GM12878 (cell line): ENCODE results near the gene ARHGAP19. TPM values are rescaled to one million over a fixed set of nuclear protein-coding genes. Genes with fewer than 3 reads are reported as not detected.

ENCODE experiments used
- ATAC-seq: fragments of 200-7000 bp; cut with Tn5 transposase; 3 replicates; pipeline ENCODE4 v1.9.1; 2020; ENCODE audit warnings: mild to moderate bottlenecking, moderate library complexity
- BruUV-seq: library from RNA; stranded (reverse); fragments of 400-500 nt; replicated peaks from 2 replicates; lab custom pipeline; 2021; lab: Mats Ljungman, UMichigan
- CTCF ChIA-PET: fragments of 300-600 bp; sonication (Branson Sonifier 250); formaldehyde crosslinking; extraction: SDS; loops from one replicate; lab custom pipeline; 2021; ENCODE audit warnings: inconsistent platforms; lab: Yijun Ruan, JAX
- POLR2A ChIA-PET: fragments of 350-600 bp; formaldehyde crosslinking; extraction: SDS; loops from one replicate; lab custom pipeline; 2021; ENCODE audit warnings: inconsistent platforms; lab: Charles Lee
- RAD21 ChIA-PET: fragments of 300-600 bp; sonication (Branson Sonifier 250); formaldehyde crosslinking; loops from one replicate; lab custom pipeline; 2023; ENCODE audit warnings: antibody characterized with exemption; ENCODE audit not compliant: unreplicated experiment; lab: Charles Lee
- SMC1A ChIA-PET: fragments of 300-600 bp; sonication (Branson Sonifier 250); formaldehyde crosslinking; loops from one replicate; lab custom pipeline; 2023; ENCODE audit not compliant: unreplicated experiment, uncharacterized antibody; lab: Charles Lee
- DNase-seq: peaks from one replicate; pipeline ENCODE4 v3.0.0-alpha.2; 2011; ENCODE audit warnings: low read depth, low spot score
- FAIRE-seq: peaks from 3 replicates; lab custom pipeline; 2011; peaks lifted over from hg19 to GRCh38; lab: Jason Lieb, UNC
- H2AFZ ChIP-seq: 2 replicates; pipeline ENCODE4 v1.6.0; 2011; ENCODE audit warnings: low read depth, low read length, control low read depth; ENCODE audit not compliant: control insufficient read depth
- H3K27ac ChIP-seq: 2 replicates; pipeline ENCODE4 v1.5.1; 2011; ENCODE audit warnings: control low read depth; ENCODE audit not compliant: control insufficient read depth, insufficient read depth
- H3K27me3 ChIP-seq, 2 experiments: replicated peaks in 1 of 2; 2 replicates each; pipeline versions ENCODE4 v1.6.0 to v1.6.1; 2011; ENCODE audit warnings: low read length in 1 of 2; ENCODE audit not compliant: control insufficient read depth in 2 of 2, insufficient read depth in 2 of 2
- H3K36me3 ChIP-seq, 2 experiments: 2 replicates each; pipeline ENCODE4 v1.5.1; 2011; ENCODE audit warnings: low read length in 1 of 2; ENCODE audit not compliant: control insufficient read depth in 2 of 2, insufficient read depth in 2 of 2
- H3K4me1 ChIP-seq: 2 replicates; pipeline ENCODE4 v1.6.1; 2011; ENCODE audit warnings: mild to moderate bottlenecking, low read length, moderate library complexity, mixed read lengths; ENCODE audit not compliant: control insufficient read depth, insufficient read depth
- H3K4me2 ChIP-seq: 2 replicates; pipeline ENCODE4 v1.6.0; 2011; ENCODE audit warnings: control low read depth; ENCODE audit not compliant: control insufficient read depth, insufficient read depth
- H3K4me3 ChIP-seq: fragments of 200-600 bp; sonication (generic); 2 replicates; pipeline ENCODE4 v1.5.1; 2016
- H3K79me2 ChIP-seq: 2 replicates; pipeline ENCODE4 v1.6.0; 2011; ENCODE audit warnings: low read length; ENCODE audit not compliant: control insufficient read depth, insufficient read depth
- H3K9ac ChIP-seq: 2 replicates; pipeline ENCODE4 v1.8.0; 2011; ENCODE audit warnings: low read length, control low read depth, mixed read lengths; ENCODE audit not compliant: control insufficient read depth, insufficient read depth
- H3K9me3 ChIP-seq: replicated peaks from 3 replicates; pipeline ENCODE4 v1.5.1; 2011; ENCODE audit warnings: mild to moderate bottlenecking, low read length; ENCODE audit not compliant: control insufficient read depth, insufficient read depth
- H4K20me1 ChIP-seq: 2 replicates; pipeline ENCODE4 v1.6.0; 2011; ENCODE audit not compliant: control insufficient read depth, insufficient read depth
- ESRRA ChIP-seq: IDR thresholded peaks from 2 replicates; pipeline ENCODE4 v1.6.1; 2012; ENCODE audit warnings: mild to moderate bottlenecking, low read length, improper control_type of control experiment
- JUND ChIP-seq: IDR thresholded peaks from 2 replicates; pipeline ENCODE4 v1.6.1; 2012; ENCODE audit warnings: low read depth, mild to moderate bottlenecking, low read length, improper control_type of control experiment, moderate library complexity
- MEF2A ChIP-seq: IDR thresholded peaks from 2 replicates; pipeline ENCODE4 v1.6.1; 2011; ENCODE audit warnings: low read depth, mild to moderate bottlenecking, low read length, moderate library complexity; ENCODE audit not compliant: insufficient read depth
- MXI1 ChIP-seq: fragments of 150-350 bp; IDR thresholded peaks from 2 replicates; pipeline ENCODE4 v1.6.1; 2011; ENCODE audit warnings: low read depth, mild to moderate bottlenecking, inconsistent platforms, low read length, improper control_type of control experiment
- NFXL1 ChIP-seq: fragments of 450-650 bp; IDR thresholded peaks from 2 replicates; pipeline ENCODE4 v1.6.1; 2017; ENCODE audit warnings: antibody characterized with exemption, mild to moderate bottlenecking, borderline replicate concordance
- NFYB ChIP-seq: IDR thresholded peaks from 2 replicates; pipeline ENCODE4 v1.6.1; 2011; ENCODE audit warnings: low read depth, mild to moderate bottlenecking, low read length, improper control_type of control experiment, moderate library complexity; ENCODE audit not compliant: insufficient read depth
- RB1 ChIP-seq: fragments of 450-650 bp; formaldehyde crosslinking; IDR thresholded peaks from 2 replicates; pipeline ENCODE4 v1.6.1; 2017; ENCODE audit warnings: mild to moderate bottlenecking, borderline replicate concordance
- RELA ChIP-seq: fragments of 450-650 bp; IDR thresholded peaks from 2 replicates; pipeline ENCODE4 v1.8.0; 2014; ENCODE audit warnings: borderline replicate concordance; ENCODE audit not compliant: partially characterized antibody
- ZNF622 ChIP-seq: fragments of 450-650 bp; IDR thresholded peaks from 2 replicates; pipeline ENCODE4 v1.6.1; 2017; ENCODE audit warnings: mild to moderate bottlenecking, inconsistent platforms
- WGBS: methylation state at CpG from one replicate; pipeline ENCODE4 v1.1.6; 2016; ENCODE audit warnings: low lambda C conversion rate; ENCODE audit not compliant: insufficient replicate concordance, insufficient coverage; ENCODE audit errors: missing lambda C conversion rate; 5-methylcytosine and 5-hydroxymethylcytosine counted together
- in situ Hi-C: fragments of 300-500 bp; cut with MboI; formaldehyde crosslinking; loops from 9 replicates; pipeline ENCODE4 v1.14.3; 2018; ENCODE audit warnings: mixed read lengths
- intact Hi-C: fragments of 100-400 bp; cut with micrococcal nuclease; formaldehyde crosslinking; loops from one replicate; pipeline ENCODE4 v1.14.2; 2022; ENCODE audit not compliant: unreplicated experiment
- polyA plus RNA-seq, 11 experiments: library from polyadenylated mRNA; depleted of rRNA in 4 of 11; unstranded in 6 of 11; stranded (reverse) in 5 of 11; fragments of >200 nt; fragmentation: Nextera tagmentation in 4 of 11; fragmentation: Illumina TruSeq in 1 of 11; extraction: Ambion mirVana in 4 of 11; extraction: Trizol in 1 of 11; gene quantifications; 1 replicate in 1 of 11; 2 replicates in 10 of 11; pipeline versions ENCODE4 v1.2.1 to v1.2.3, GENCODE V29; 2011 to 2016; ENCODE audit warnings: inconsistent platforms in 2 of 11, missing spikeins in 2 of 11, low read depth in 1 of 11
- total RNA-seq, 4 experiments: library from RNA; depleted of rRNA in 3 of 4; stranded (reverse); fragments of >200 nt in 3 of 4; fragmentation: Illumina TruSeq in 1 of 4; extraction: Trizol in 1 of 4; gene quantifications; 2 replicates each; pipeline versions ENCODE4 v1.2.1 to v1.2.3, GENCODE V29; 2013 to 2021
- TF ChIP-seq, protein P1 (sequence below): IDR thresholded peaks from 2 replicates; pipeline ENCODE4 v1.6.1; 2012; ENCODE audit warnings: mild to moderate bottlenecking, low read depth, low read length
- TF ChIP-seq, protein P2 (sequence below): IDR thresholded peaks from 2 replicates; pipeline ENCODE4 v1.6.1; 2011; ENCODE audit warnings: low read depth, mild to moderate bottlenecking, low read length, moderate library complexity, borderline replicate concordance; ENCODE audit errors: extremely low read depth
- TF ChIP-seq, protein P3 (sequence below): fragments of 450-650 bp; formaldehyde crosslinking; IDR thresholded peaks from 2 replicates; pipeline ENCODE4 v1.5.0; 2022; ENCODE audit warnings: mild to moderate bottlenecking, missing genetic modification characterization

Gene ARHGAP19
- total and polyA plus RNA-seq, 10 of the 15 experiments (the other 5 are each of a cell fraction or from before 2014, with no cell fraction given) = 13.3 to 40.7 (median 22.6) TPM

DNA sequence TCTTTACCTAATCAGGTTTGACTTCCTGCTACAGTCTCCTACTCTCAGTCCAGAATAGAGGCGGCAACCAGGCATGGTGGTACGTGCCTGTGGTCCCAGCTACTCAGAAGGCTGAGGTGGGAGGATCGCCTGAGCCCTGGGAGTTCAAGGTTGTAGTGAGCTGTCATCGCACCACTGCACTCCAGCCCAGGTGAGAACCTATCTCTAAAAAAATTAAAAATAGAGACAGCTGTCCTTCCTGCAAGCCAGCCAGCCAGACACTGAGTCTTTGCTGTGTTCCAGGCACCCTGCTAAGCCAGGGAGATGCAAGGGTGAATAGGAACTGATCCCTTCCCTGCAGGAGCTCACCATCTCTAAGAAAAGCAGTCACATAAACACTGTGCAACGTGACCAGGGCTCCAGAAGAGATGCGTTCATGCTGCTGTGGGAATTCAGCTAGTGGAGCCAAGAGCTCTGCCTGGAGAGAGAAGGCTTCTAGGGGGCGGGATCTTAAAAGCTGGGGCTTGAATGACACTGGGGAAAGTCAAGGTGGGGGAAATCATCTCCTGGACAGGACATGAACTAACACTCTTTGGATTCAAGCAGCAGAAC lies 84.6 kb downstream of the ARHGAP19 start (continued):
- TF ChIP-seq, protein P1, sequence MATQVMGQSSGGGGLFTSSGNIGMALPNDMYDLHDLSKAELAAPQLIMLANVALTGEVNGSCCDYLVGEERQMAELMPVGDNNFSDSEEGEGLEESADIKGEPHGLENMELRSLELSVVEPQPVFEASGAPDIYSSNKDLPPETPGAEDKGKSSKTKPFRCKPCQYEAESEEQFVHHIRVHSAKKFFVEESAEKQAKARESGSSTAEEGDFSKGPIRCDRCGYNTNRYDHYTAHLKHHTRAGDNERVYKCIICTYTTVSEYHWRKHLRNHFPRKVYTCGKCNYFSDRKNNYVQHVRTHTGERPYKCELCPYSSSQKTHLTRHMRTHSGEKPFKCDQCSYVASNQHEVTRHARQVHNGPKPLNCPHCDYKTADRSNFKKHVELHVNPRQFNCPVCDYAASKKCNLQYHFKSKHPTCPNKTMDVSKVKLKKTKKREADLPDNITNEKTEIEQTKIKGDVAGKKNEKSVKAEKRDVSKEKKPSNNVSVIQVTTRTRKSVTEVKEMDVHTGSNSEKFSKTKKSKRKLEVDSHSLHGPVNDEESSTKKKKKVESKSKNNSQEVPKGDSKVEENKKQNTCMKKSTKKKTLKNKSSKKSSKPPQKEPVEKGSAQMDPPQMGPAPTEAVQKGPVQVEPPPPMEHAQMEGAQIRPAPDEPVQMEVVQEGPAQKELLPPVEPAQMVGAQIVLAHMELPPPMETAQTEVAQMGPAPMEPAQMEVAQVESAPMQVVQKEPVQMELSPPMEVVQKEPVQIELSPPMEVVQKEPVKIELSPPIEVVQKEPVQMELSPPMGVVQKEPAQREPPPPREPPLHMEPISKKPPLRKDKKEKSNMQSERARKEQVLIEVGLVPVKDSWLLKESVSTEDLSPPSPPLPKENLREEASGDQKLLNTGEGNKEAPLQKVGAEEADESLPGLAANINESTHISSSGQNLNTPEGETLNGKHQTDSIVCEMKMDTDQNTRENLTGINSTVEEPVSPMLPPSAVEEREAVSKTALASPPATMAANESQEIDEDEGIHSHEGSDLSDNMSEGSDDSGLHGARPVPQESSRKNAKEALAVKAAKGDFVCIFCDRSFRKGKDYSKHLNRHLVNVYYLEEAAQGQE = no peak

DNA sequence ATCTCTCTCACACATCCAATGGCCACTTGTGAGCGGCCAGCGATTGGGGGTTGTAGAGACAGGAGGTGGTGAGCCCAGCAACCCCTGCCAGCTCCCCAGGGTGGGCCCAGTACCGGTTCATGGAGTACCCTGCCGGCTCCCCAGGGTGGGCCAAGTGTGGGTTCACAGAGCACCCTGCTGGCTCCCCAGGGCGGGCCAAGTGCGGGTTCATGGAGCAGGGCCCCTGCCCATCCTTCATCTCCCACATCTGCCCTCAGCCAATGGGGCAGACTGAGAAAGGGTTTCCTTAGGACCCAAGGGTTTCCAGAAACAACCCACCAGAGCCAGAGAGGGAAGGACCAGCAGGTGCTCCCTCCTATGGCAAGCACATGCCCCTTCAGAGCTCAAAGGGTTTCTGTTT lies 85.3 kb downstream of the ARHGAP19 start:
- in situ Hi-C loops = loop anchor here (5.0 kb wide), 1 partner anchor 135 kb away; no protein-coding TSS in a partner anchor
- SMC1A ChIA-PET = interaction anchor here (1.0 to 7.3 kb wide), 5 partner anchors 9 to 135 kb away, joined by 3 to 112 read pairs (median 3); no protein-coding TSS in a partner anchor

More for the DNA sequence above, 85.3 kb downstream of the ARHGAP19 start:
- no peak overlapping the region for H3K27ac ChIP-seq
- no peaks in the 10 kb centered on the region for H4K20me1 ChIP-seq
- H3K4me3 ChIP-seq = no peak overlapping the region
- intact Hi-C loops = no loop called here
- H3K4me2 ChIP-seq = no peak overlapping the region
- RAD21 ChIA-PET = interaction anchor here (2.4 to 9.2 kb wide), 2 partner anchors 126 to 135 kb away, joined by 7 to 128 read pairs; no protein-coding TSS in a partner anchor
- no peaks in the 10 kb centered on the region for H3K79me2 ChIP-seq
- no TSS peak for BruUV-seq
- WGBS = 88% methylated on average over 6 of the region's 6 CpGs
- POLR2A ChIA-PET = no interaction called here
- CTCF ChIA-PET = interaction anchor here (0.9 to 22.9 kb wide), 8 partner anchors 10 to 169 kb away, joined by 3 to 651 read pairs (median 30); no protein-coding TSS in a partner anchor
- TF ChIP-seq, protein P2, sequence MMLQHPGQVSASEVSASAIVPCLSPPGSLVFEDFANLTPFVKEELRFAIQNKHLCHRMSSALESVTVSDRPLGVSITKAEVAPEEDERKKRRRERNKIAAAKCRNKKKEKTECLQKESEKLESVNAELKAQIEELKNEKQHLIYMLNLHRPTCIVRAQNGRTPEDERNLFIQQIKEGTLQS = no peak
- no peak for TF ChIP-seq MEF2A
- TF ChIP-seq NFYB = no peak
- TF ChIP-seq RELA = no peak
- TF ChIP-seq JUND = no peak
- TF ChIP-seq RB1 = no peak
- no peak for TF ChIP-seq ZNF622
- TF ChIP-seq ESRRA = no peak
- TF ChIP-seq, protein P3, sequence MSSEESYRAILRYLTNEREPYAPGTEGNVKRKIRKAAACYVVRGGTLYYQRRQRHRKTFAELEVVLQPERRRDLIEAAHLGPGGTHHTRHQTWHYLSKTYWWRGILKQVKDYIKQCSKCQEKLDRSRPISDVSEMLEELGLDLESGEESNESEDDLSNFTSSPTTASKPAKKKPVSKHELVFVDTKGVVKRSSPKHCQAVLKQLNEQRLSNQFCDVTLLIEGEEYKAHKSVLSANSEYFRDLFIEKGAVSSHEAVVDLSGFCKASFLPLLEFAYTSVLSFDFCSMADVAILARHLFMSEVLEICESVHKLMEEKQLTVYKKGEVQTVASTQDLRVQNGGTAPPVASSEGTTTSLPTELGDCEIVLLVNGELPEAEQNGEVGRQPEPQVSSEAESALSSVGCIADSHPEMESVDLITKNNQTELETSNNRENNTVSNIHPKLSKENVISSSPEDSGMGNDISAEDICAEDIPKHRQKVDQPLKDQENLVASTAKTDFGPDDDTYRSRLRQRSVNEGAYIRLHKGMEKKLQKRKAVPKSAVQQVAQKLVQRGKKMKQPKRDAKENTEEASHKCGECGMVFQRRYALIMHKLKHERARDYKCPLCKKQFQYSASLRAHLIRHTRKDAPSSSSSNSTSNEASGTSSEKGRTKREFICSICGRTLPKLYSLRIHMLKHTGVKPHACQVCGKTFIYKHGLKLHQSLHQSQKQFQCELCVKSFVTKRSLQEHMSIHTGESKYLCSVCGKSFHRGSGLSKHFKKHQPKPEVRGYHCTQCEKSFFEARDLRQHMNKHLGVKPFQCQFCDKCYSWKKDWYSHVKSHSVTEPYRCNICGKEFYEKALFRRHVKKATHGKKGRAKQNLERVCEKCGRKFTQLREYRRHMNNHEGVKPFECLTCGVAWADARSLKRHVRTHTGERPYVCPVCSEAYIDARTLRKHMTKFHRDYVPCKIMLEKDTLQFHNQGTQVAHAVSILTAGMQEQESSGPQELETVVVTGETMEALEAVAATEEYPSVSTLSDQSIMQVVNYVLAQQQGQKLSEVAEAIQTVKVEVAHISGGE (CRISPR knock-in tag) = no peak
- TF ChIP-seq MXI1 = no peak
- no peak for TF ChIP-seq NFXL1
- no peak overlapping the region for H3K9ac ChIP-seq
- no peaks in the 10 kb centered on the region for H3K27me3 ChIP-seq
- ATAC-seq (no peak), FAIRE-seq (no peak), DNase-seq (no peak)
- H3K4me1 ChIP-seq = peaks cover 3% of the 10 kb centered on the region
- H3K36me3 ChIP-seq = no peaks in the 10 kb centered on the region
- H3K9me3 ChIP-seq = no peaks in the 10 kb centered on the region
- H2AFZ ChIP-seq = no peak overlapping the region
